ENCODE measurements around the gene FAT1. TPM values are rescaled to one million over a fixed set of nuclear protein-coding genes. Genes with fewer than 3 reads are reported as not detected.

The FAT1 gene
- total and polyA plus RNA-seq, 9 of the 15 experiments (the other 6 are each of a cell fraction or from before 2014, with no cell fraction given) = 6.0 to 38.4 (median 21.4) TPM

DNA sequence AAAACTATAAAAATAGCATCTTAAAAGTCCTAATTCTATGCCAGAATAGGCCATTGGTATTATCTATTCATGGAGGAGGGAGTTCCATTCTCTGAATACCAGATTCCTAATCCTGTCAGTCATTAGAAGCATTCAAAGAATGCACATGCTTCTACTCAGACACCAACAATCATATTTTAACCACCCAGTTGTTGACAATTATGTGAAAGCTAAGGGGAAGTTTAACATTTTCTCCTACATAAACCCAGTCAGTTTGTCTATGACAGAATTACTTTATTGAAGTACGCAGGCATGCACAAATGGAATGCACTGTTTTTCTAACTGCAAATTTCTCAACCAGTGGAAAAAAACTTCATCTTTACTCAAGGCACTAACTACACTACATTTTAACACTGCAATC is 98.7 kb downstream of the FAT1 start:
- H3K27me3 ChIP-seq (ENCODE audit: control insufficient read depth in 2 of 2, insufficient read depth in 2 of 2, low read length in 2 of 2) = no peaks in the 10 kb centered on the region
- FAIRE-seq (no peak), DNase-seq (ENCODE audit: extremely low read depth in 1 of 4, low spot score in 3 of 4) (no peak), ATAC-seq (no peak)
- ChIA-PET POLR2A (no interaction called here), CTCF (ENCODE audit: low intra/inter-chr PET ratio) (no interaction called here)
- H2AFZ ChIP-seq (ENCODE audit: low read depth, low read length) = no peak overlapping the region
- no peaks in the 10 kb centered on the region for H3K9me1 ChIP-seq (ENCODE audit: control insufficient read depth, insufficient read depth, low read length)
- no peaks in the 10 kb centered on the region for H3K79me2 ChIP-seq (ENCODE audit: control insufficient read depth, insufficient read depth, low read length)
- H4K20me1 ChIP-seq (replicated peaks; ENCODE audit: control insufficient read depth, insufficient read depth, low read length) = no peaks in the 10 kb centered on the region
- H3K4me3 ChIP-seq = no peak overlapping the region
- H3K4me1 ChIP-seq (replicated peaks in 1 of 2; ENCODE audit: control insufficient read depth in 2 of 2, insufficient read depth in 2 of 2, low read length in 2 of 2) = no peaks in the 10 kb centered on the region; a peak in 1 of 5 replicates
- H3K9ac ChIP-seq (ENCODE audit: insufficient read depth in 1 of 2, low read depth in 2 of 2, low read length in 2 of 2) = no peak overlapping the region
- peaks cover 11% of the 10 kb centered on the region for H3K36me3 ChIP-seq (ENCODE audit: control insufficient read depth, insufficient read depth, low read length)
- H3K9me3 ChIP-seq (replicated peaks; ENCODE audit: control insufficient read depth, insufficient read depth, low read depth, low read length) = no peaks in the 10 kb centered on the region; the same call in 1 of the 2 replicates
- no TSS peak for BruUV-seq (replicated peaks)
- intact Hi-C loops (cut with micrococcal nuclease) (no loop called here), in situ Hi-C loops (cut with MboI) (no loop called here)
- H3K27ac ChIP-seq (ENCODE audit: extremely low read depth, low read depth, low read length) = no peak overlapping the region
- no peak overlapping the region for H3K4me2 ChIP-seq (ENCODE audit: insufficient read depth, low read length)
- 69% methylated on average over 1 of the region's 1 CpG for WGBS (ENCODE audit: insufficient coverage, low coverage, missing lambda C conversion rate)
- TF ChIP-seq, protein P1, sequence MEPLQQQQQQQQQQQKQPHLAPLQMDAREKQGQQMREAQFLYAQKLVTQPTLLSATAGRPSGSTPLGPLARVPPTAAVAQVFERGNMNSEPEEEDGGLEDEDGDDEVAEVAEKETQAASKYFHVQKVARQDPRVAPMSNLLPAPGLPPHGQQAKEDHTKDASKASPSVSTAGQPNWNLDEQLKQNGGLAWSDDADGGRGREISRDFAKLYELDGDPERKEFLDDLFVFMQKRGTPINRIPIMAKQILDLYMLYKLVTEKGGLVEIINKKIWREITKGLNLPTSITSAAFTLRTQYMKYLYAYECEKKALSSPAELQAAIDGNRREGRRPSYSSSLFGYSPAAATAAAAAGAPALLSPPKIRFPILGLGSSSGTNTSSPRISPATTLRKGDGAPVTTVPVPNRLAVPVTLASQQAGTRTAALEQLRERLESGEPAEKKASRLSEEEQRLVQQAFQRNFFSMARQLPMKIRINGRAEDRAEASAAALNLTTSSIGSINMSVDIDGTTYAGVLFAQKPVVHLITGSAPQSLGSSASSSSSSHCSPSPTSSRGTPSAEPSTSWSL (CRISPR knock-in tag; IDR thresholded peaks at IDR 0.05; ENCODE audit: borderline replicate concordance) = no peak
- TF ChIP-seq FOXP4 (CRISPR knock-in tag; IDR thresholded peaks at IDR 0.05; ENCODE audit: borderline replicate concordance) = no peak
- TF ChIP-seq MCM5 (IDR thresholded peaks at IDR 0.05; ENCODE audit: low read depth) = no peak
- no peak for TF ChIP-seq NUFIP1 (IDR thresholded peaks at IDR 0.05; ENCODE audit: partially characterized antibody)
- no peak for TF ChIP-seq SMARCE1 (IDR thresholded peaks at IDR 0.05)
- TF ChIP-seq WHSC1 (IDR thresholded peaks at IDR 0.05; ENCODE audit: low read length) = no peak
- TF ChIP-seq FOXK2 (conservative IDR thresholded peaks at IDR 0.05 in 1 of 2, IDR thresholded peaks at IDR 0.05 in 1 of 2; ENCODE audit: low read depth in 2 of 2) = no peak
- no peak for TF ChIP-seq E2F4 (CRISPR knock-in tag; IDR thresholded peaks at IDR 0.05; ENCODE audit: low read depth)
- no peak for TF ChIP-seq PPARD (CRISPR knock-in tag; IDR thresholded peaks at IDR 0.05)
- no peak for TF ChIP-seq CUX1 (CRISPR knock-in tag; IDR thresholded peaks at IDR 0.05)
- no peak for TF ChIP-seq SMARCA4 (IDR thresholded peaks at IDR 0.05)
- TF ChIP-seq CHCHD3 (CRISPR knock-in tag; IDR thresholded peaks at IDR 0.05) = no peak
- TF ChIP-seq CBFA2T3 (IDR thresholded peaks at IDR 0.05) = no peak
- TF ChIP-seq HDAC3 (IDR thresholded peaks at IDR 0.05; ENCODE audit: borderline replicate concordance, partially characterized antibody) = no peak
- TF ChIP-seq ZNF696 (CRISPR knock-in tag; conservative IDR thresholded peaks at IDR 0.05) = no peak
